WERI-Rb-1 (cell line): ENCODE results near the gene STXBP6.
"Not testable (repeated sequence)": the region's sequence is repeated elsewhere in the genome, so short reads cannot be mapped to it uniquely, and the experiment has no call there.

Experiments used
- DNase-seq: peaks from one replicate; pipeline ENCODE4 v3.0.0-alpha.2; 2020
- H3K27ac ChIP-seq: fragments of 250-450 bp; sonication (Bioruptor Pico); 2 replicates; pipeline ENCODE4 v1.5.1; 2020; ENCODE audit warnings: mild to moderate bottlenecking, moderate library complexity
- H3K27me3 ChIP-seq: fragments of 250-450 bp; sonication (Bioruptor Pico); 2 replicates; pipeline ENCODE4 v1.5.1; 2021; ENCODE audit warnings: mild to moderate bottlenecking, low read depth, moderate library complexity; ENCODE audit not compliant: insufficient read depth, severe bottlenecking
- H3K36me3 ChIP-seq: fragments of 250-450 bp; sonication (Bioruptor Pico); 2 replicates; pipeline ENCODE4 v1.5.1; 2020; ENCODE audit warnings: mild to moderate bottlenecking, moderate library complexity
- H3K4me3 ChIP-seq: 2 replicates; pipeline ENCODE4 v1.5.1; 2011; ENCODE audit warnings: low read depth, mild to moderate bottlenecking, control low read depth, low read length
- H3K9me3 ChIP-seq: fragments of 250-450 bp; sonication (Bioruptor Pico); 2 replicates; pipeline ENCODE4 v1.5.1; 2021; ENCODE audit warnings: mild to moderate bottlenecking, moderate library complexity; ENCODE audit not compliant: severe bottlenecking
- TF ChIP-seq, protein P1 (sequence below): IDR thresholded peaks from 2 replicates; pipeline ENCODE4 v1.5.1; 2011; ENCODE audit warnings: low read depth, mild to moderate bottlenecking, control low read depth, inconsistent platforms, low read length

STXBP6 gene

DNA sequence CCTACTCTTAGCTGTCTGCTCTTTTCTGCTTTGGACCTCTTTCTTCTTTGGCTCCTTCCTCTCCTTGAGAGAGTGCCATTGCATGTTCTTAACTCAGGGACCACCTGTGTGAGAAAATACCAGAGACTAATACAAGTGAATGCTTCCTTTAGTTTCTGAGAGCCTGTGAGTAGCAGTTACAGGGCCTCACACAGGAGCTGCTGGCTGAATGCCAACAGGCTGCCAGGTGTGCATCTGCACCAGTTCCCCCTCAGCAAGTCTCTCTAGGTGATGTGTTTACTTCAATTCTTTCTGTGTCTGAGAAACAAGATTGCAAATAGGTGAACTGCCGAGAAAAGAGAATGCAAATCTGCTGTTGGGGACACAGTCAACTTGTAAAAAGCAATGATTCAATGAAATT lies 108.2 kb downstream of the STXBP6 start:
- H3K27me3 ChIP-seq, result peaks cover 16% of the 10 kb centered on the region
- TF ChIP-seq, protein P1, sequence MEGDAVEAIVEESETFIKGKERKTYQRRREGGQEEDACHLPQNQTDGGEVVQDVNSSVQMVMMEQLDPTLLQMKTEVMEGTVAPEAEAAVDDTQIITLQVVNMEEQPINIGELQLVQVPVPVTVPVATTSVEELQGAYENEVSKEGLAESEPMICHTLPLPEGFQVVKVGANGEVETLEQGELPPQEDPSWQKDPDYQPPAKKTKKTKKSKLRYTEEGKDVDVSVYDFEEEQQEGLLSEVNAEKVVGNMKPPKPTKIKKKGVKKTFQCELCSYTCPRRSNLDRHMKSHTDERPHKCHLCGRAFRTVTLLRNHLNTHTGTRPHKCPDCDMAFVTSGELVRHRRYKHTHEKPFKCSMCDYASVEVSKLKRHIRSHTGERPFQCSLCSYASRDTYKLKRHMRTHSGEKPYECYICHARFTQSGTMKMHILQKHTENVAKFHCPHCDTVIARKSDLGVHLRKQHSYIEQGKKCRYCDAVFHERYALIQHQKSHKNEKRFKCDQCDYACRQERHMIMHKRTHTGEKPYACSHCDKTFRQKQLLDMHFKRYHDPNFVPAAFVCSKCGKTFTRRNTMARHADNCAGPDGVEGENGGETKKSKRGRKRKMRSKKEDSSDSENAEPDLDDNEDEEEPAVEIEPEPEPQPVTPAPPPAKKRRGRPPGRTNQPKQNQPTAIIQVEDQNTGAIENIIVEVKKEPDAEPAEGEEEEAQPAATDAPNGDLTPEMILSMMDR, result no peak
- no peak for DNase-seq
- H3K36me3 ChIP-seq, result no peaks in the 10 kb centered on the region
- H3K27ac ChIP-seq, result no peak overlapping the region
- no peak overlapping the region for H3K4me3 ChIP-seq
- no peaks in the 10 kb centered on the region for H3K9me3 ChIP-seq

GRCh38 chr14:24940213-24940783 lies 109.6 kb downstream of the STXBP6 start:
- TF ChIP-seq, protein P1, result no peak
- no peaks in the 10 kb centered on the region for H3K36me3 ChIP-seq
- H3K9me3 ChIP-seq, result no peaks in the 10 kb centered on the region
- no peak overlapping the region for H3K27ac ChIP-seq
- no peak overlapping the region for H3K4me3 ChIP-seq
- no peak for DNase-seq
- H3K27me3 ChIP-seq, result peaks cover 13% of the 10 kb centered on the region

GRCh38 chr14:24938593-24938992 lies 111.4 kb downstream of the STXBP6 start:
- Histone ChIP-seq H3K9me3 (no peaks in the 10 kb centered on the region), H3K4me3 (no peak overlapping the region), H3K27me3 (peaks cover 11% of the 10 kb centered on the region), H3K36me3 (no peaks in the 10 kb centered on the region), H3K27ac (no peak overlapping the region)
- DNase-seq, result no peak
- TF ChIP-seq, protein P1, result no peak

GRCh38 chr14:24937300-24937699 lies 112.6 kb downstream of the STXBP6 start:
- no peaks in the 10 kb centered on the region for H3K36me3 ChIP-seq
- H3K27me3 ChIP-seq, result peaks cover 14% of the 10 kb centered on the region
- TF ChIP-seq, protein P1, result no peak
- no peak overlapping the region for H3K27ac ChIP-seq
- DNase-seq, result no peak
- H3K4me3 ChIP-seq, result no peak overlapping the region
- H3K9me3 ChIP-seq, result no peaks in the 10 kb centered on the region

DNA sequence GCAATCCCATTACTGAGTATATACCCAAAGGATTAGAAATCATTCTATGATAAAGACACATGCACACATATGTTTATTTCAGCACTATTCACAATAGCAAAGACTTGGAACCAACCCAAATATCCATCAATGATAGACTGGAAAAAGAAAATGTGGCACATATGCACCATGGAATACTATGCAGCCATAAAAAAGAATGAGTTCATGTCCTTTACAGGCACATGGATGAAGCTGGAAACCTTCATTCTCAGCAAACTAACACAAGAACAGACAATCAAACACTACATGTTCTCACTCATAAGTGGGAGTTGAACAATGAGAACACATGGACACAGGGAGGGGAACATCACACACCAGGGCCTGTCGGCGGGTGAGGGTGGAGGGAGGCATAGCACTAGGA lies 113.2 kb downstream of the STXBP6 start:
- H3K36me3 ChIP-seq, DNase-seq: not testable (repeated sequence)
- H3K27me3 ChIP-seq, result peaks cover 18% of the 10 kb centered on the region

DNA sequence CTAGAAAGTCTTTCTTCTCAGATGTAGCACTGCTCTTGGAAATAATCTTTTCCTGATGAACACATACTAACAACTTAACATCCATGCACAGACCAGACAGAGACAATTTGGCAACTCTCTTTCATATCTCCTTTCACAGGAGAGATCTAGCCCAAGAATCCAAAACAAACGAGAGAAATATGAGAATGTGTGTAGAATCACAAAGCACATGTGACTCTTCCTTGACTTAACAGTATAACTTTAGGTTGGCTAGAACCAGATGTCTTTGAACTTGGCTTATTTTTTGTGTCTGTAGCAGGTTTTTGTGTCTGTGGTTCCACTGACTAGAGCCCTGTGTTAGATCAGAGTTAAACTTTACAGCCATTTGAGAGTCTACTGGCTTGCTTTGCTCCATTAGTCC lies 114.2 kb downstream of the STXBP6 start:
- H3K9me3 ChIP-seq, result no peaks in the 10 kb centered on the region
- H3K27me3 ChIP-seq, result peaks cover 18% of the 10 kb centered on the region
- TF ChIP-seq, protein P1, result no peak
- no peak overlapping the region for H3K27ac ChIP-seq
- no peak for DNase-seq
- H3K4me3 ChIP-seq, result no peak overlapping the region
- H3K36me3 ChIP-seq, result no peaks in the 10 kb centered on the region

More for the DNA sequence above, 113.2 kb downstream of the STXBP6 start:
- not testable (repeated sequence) for H3K27ac ChIP-seq, H3K4me3 ChIP-seq, H3K9me3 ChIP-seq
